Stimulated activated naive B cell treated with anti-CD40 and anti-IgM and Interleukin-4, amounts not matched to agents 10 μg/mL and 1 μg/mL and 100 μg/mL, for 72 hours (primary cell): Measurements from ENCODE around the gene NSMCE3.

Experiments used
- ATAC-seq, 2 donors: fragments of 150-1000 bp; cut with Tn5 transposase; replicated peaks; 2 replicates each; pipeline ENCODE4 v1.10.0; 2021; ENCODE audit warnings: moderate library complexity in 1 of 2
- DNase-seq: peaks from one replicate; pipeline ENCODE4 v3.0.0; 2021
- H3K27ac Mint-ChIP-seq: one replicate; pipeline ENCODE4 v1.8.0; 2022; ENCODE audit warnings: mild to moderate bottlenecking, mixed read lengths
- H3K27me3 Mint-ChIP-seq, 2 donors: one replicate each; pipeline ENCODE4 v1.8.0; 2022; ENCODE audit warnings: mixed read lengths in 2 of 2
- H3K36me3 Mint-ChIP-seq, 2 donors: one replicate each; pipeline ENCODE4 v1.8.0; 2022; ENCODE audit warnings: mixed read lengths in 2 of 2, mild to moderate bottlenecking in 1 of 2
- H3K4me1 Mint-ChIP-seq, 2 donors: one replicate each; pipeline ENCODE4 v1.8.0; 2022; ENCODE audit warnings: mixed read lengths in 2 of 2, mild to moderate bottlenecking in 1 of 2
- H3K4me3 Mint-ChIP-seq, 2 donors: one replicate each; pipeline ENCODE4 v1.8.0; 2022; ENCODE audit warnings: mild to moderate bottlenecking in 2 of 2, mixed read lengths in 2 of 2, moderate library complexity in 1 of 2
- H3K9me3 Mint-ChIP-seq, 2 donors: one replicate each; pipeline ENCODE4 v1.8.0; 2022; ENCODE audit warnings: mixed read lengths in 2 of 2, mild to moderate bottlenecking in 1 of 2

The NSMCE3 gene

DNA sequence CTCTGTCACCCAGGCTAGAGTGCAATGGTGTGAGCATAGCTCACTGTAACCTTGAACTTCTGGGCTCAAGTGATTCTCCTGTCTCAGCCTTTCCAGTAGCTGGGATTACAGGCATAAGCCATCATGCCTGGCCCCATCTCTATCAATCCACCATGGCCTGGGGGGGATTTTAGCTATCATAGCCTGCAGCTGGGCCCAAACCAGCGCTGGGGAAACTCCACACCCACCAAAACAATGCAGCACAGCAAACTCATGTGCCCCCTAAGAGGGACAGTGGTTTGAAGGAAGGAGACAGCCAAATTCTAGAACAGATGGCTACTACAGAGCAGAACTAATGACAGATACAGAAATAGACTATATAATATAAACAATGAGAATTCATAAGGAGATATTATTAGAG, 13.8 kb upstream of the NSMCE3 start:
- Mint-ChIP-seq H3K27me3 (peaks cover 45 to 56% of the 10 kb centered on the region in 2 donors), H3K4me1 (peaks cover 0 to 5% of the 10 kb centered on the region in 2 donors), H3K4me3 (no peak overlapping the region), H3K36me3 (no peaks in the 10 kb centered on the region), H3K27ac (no peak overlapping the region), H3K9me3 (peaks cover 3 to 6% of the 10 kb centered on the region in 2 donors)
- no peak for DNase-seq
- ATAC-seq, result no peak

GRCh38 chr15:29280514-29280913, 10.9 kb upstream of the NSMCE3 start:
- Mint-ChIP-seq H3K4me3 (no peak overlapping the region), H3K27ac (no peak overlapping the region), H3K4me1 (peaks cover 0 to 5% of the 10 kb centered on the region in 2 donors), H3K36me3 (no peaks in the 10 kb centered on the region), H3K27me3 (peaks cover 41 to 61% of the 10 kb centered on the region in 2 donors), H3K9me3 (peaks cover 3 to 6% of the 10 kb centered on the region in 2 donors)
- no peak for ATAC-seq
- DNase-seq, result no peak

GRCh38 chr15:29278436-29279105, 8.9 kb upstream of the NSMCE3 start:
- DNase-seq (no peak), ATAC-seq (no peak)
- no peak overlapping the region for H3K4me3 Mint-ChIP-seq
- peaks cover 3 to 6% of the 10 kb centered on the region in 2 donors for H3K9me3 Mint-ChIP-seq
- peaks cover 23 to 41% of the 10 kb centered on the region in 2 donors for H3K27me3 Mint-ChIP-seq
- H3K4me1 Mint-ChIP-seq, result peaks cover 0 to 5% of the 10 kb centered on the region in 2 donors
- H3K36me3 Mint-ChIP-seq, result no peaks in the 10 kb centered on the region
- no peak overlapping the region for H3K27ac Mint-ChIP-seq

- ATAC-seq (no peak), DNase-seq (no peak)
- H3K4me3 Mint-ChIP-seq, result no peak overlapping the region
- peaks cover 12 to 21% of the 10 kb centered on the region in 2 donors for H3K27me3 Mint-ChIP-seq
- H3K4me1 Mint-ChIP-seq, result no peaks in the 10 kb centered on the region
- no peaks in the 10 kb centered on the region for H3K9me3 Mint-ChIP-seq
- no peaks in the 10 kb centered on the region for H3K36me3 Mint-ChIP-seq
- no peak overlapping the region for H3K27ac Mint-ChIP-seq
Observed at GRCh38 chr15:29276366-29276765, 6.7 kb upstream of the NSMCE3 start.

- H3K4me3 Mint-ChIP-seq, result no peak overlapping the region
- ATAC-seq, result no peak
- no peaks in the 10 kb centered on the region for H3K9me3 Mint-ChIP-seq
- H3K27ac Mint-ChIP-seq, result no peak overlapping the region
- H3K27me3 Mint-ChIP-seq, result peaks cover 12 to 21% of the 10 kb centered on the region in 2 donors
- no peaks in the 10 kb centered on the region for H3K4me1 Mint-ChIP-seq
- no peak for DNase-seq
- H3K36me3 Mint-ChIP-seq, result no peaks in the 10 kb centered on the region
Observed at GRCh38 chr15:29275855-29276254, 6.2 kb upstream of the NSMCE3 start.

- ATAC-seq (no peak), DNase-seq (no peak)
- H3K9me3 Mint-ChIP-seq, result no peaks in the 10 kb centered on the region
- H3K4me3 Mint-ChIP-seq, result no peak overlapping the region
- H3K36me3 Mint-ChIP-seq, result no peaks in the 10 kb centered on the region
- H3K27ac Mint-ChIP-seq, result no peak overlapping the region
- H3K4me1 Mint-ChIP-seq, result no peaks in the 10 kb centered on the region
- peaks cover 6 to 21% of the 10 kb centered on the region in 2 donors for H3K27me3 Mint-ChIP-seq
Observed at GRCh38 chr15:29274946-29275345, 5.3 kb upstream of the NSMCE3 start.

DNA sequence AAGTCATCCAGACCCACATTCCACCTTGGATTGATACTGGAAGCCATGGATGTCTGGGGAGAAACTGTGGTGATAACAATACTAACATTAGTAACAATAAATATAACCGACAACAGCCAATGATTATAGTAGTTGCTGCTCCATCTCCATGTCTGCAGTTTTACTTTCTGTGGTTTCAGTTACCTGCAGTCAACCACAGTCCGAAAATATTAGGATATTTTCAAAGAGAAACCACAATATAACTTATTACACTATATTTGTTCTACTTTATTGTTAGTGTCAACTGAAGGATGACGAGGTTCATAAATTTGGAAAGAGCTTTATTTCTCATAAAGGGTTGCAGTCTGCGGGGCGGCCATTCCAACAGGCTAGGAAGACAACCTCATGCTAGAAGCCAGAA, 2.6 kb upstream of the NSMCE3 start:
- no peak overlapping the region for H3K27ac Mint-ChIP-seq
- no peak for ATAC-seq

DNA sequence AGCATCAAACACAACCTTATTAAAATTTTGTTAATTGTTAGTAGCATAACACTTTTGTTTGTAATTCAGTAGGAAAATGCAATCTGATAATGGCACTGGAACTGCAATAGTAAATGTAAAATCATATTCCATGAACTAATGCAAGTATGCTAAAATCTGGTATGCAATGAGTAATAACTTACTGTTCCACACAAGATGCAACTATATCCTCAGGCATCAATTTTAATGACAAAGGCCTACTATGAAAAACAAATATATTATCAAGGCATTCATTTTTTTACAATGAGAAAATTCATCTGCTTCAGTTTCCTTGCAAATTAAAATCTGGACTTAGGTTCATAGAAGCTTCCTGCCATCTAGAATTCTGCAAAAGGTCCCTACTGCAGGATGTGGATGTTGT, 1.4 kb upstream of the NSMCE3 start:
- no peak for ATAC-seq
- Mint-ChIP-seq H3K27ac (no peak overlapping the region), H3K9me3 (no peaks in the 10 kb centered on the region), H3K27me3 (no peaks in the 10 kb centered on the region), H3K4me3 (no peak overlapping the region), H3K4me1 (peaks cover 13 to 25% of the 10 kb centered on the region in 2 donors), H3K36me3 (peaks cover 1 to 3% of the 10 kb centered on the region in 2 donors)
- no peak for DNase-seq

More for the DNA sequence above, 2.6 kb upstream of the NSMCE3 start:
- DNase-seq, result no peak
- Mint-ChIP-seq H3K9me3 (no peaks in the 10 kb centered on the region), H3K36me3 (peaks cover 0 to 3% of the 10 kb centered on the region in 2 donors), H3K4me1 (peaks cover 6 to 13% of the 10 kb centered on the region in 2 donors), H3K27me3 (peaks cover 6 to 10% of the 10 kb centered on the region in 2 donors), H3K4me3 (no peak overlapping the region)

DNA sequence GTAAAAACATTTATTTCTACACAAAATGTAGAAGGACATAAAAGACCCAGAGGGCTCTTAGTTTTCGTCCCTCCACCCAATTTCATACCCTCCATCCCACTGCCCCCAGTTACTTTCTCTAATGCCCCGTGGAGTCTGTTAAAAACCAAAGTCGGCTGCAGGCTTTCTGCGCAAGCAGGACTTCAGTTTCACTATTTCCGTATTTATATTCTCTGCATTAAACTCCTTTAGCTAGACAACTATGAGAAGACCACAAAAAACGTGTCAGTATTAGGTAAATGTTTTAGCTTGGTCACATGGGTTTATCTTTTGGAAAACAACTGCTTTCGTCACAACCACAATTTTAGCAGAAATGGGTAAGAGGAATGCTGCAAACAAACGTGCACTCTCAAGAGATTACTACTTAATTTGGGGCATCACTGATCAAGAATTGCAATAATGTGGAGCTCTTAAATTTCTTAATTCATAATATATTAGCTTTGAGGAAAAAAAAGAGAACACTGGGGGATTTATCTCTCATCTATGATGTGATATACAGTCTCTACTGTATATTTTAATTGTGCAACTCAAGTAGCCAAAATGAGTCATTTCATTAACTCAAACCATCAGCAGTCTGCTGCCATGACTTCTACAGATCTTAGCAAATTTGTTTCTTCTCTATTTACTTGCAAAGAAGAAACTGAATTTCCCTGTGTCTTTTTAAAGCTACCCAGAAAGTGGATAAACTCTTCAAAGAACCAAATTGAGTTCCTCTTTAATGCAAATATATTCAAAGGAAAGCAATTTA, 740 bp upstream of the NSMCE3 start:
- Mint-ChIP-seq H3K4me1 (peaks cover 16 to 28% of the 10 kb centered on the region in 2 donors), H3K27ac (peak overlapping the region; percentile 97), H3K4me3 (peak overlapping the region; percentile 93 to 97), H3K36me3 (peaks cover 3 to 8% of the 10 kb centered on the region in 2 donors), H3K9me3 (no peaks in the 10 kb centered on the region), H3K27me3 (no peaks in the 10 kb centered on the region)
- DNase-seq, result no peak
- peak; percentile 14 to 17 for ATAC-seq

- peak overlapping the region; percentile 97 to 99 for H3K4me3 Mint-ChIP-seq
- no peaks in the 10 kb centered on the region for H3K27me3 Mint-ChIP-seq
- H3K4me1 Mint-ChIP-seq, result peaks cover 16 to 28% of the 10 kb centered on the region in 2 donors
- H3K36me3 Mint-ChIP-seq, result peaks cover 3 to 8% of the 10 kb centered on the region in 2 donors
- H3K9me3 Mint-ChIP-seq, result no peaks in the 10 kb centered on the region
- ATAC-seq (peak; percentile 33 to 38), DNase-seq (no peak)
- peak overlapping the region; percentile 99 for H3K27ac Mint-ChIP-seq
Observed at GRCh38 chr15:29268706-29269484, 727 bp downstream of the NSMCE3 start.

DNA sequence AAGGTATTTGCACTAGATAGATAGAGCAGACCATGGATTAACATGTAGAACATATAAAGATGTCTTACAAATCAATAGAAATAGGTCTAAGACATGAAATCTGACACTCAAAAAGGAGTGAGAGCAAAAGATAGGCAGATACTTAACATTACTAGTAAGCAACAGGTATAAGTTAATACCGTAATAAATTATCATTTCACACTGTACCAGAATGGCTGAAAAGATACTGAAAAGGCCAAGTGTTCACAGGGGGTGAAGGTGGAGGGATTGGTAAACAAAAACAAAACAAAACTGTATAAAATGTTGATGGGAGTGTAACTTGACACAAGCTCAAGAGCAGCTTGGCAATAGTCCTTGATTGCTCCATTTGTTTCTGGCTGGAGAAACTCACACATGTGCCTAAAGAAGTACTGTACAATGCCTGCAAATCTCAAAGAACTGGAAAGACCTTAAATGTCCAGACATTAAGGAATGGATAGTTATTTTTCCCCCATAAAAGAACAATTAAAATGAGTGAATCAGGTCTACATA, 3.5 kb downstream of the NSMCE3 start:
- no peak for DNase-seq
- H3K27ac Mint-ChIP-seq, result no peak overlapping the region
- no peaks in the 10 kb centered on the region for H3K9me3 Mint-ChIP-seq
- H3K4me3 Mint-ChIP-seq, result no peak overlapping the region
- peaks cover 16 to 28% of the 10 kb centered on the region in 2 donors for H3K4me1 Mint-ChIP-seq
- peaks cover 3 to 8% of the 10 kb centered on the region in 2 donors for H3K36me3 Mint-ChIP-seq
- no peaks in the 10 kb centered on the region for H3K27me3 Mint-ChIP-seq
- no peak for ATAC-seq

- no peaks in the 10 kb centered on the region for H3K9me3 Mint-ChIP-seq
- H3K4me1 Mint-ChIP-seq, result peaks cover 13 to 19% of the 10 kb centered on the region in 2 donors
- ATAC-seq, result no peak
- no peak for DNase-seq
- H3K36me3 Mint-ChIP-seq, result peaks cover 3 to 5% of the 10 kb centered on the region in 2 donors
- no peak overlapping the region for H3K27ac Mint-ChIP-seq
- no peak overlapping the region for H3K4me3 Mint-ChIP-seq
- H3K27me3 Mint-ChIP-seq, result peaks cover 6 to 8% of the 10 kb centered on the region in 2 donors
Observed at GRCh38 chr15:29263289-29263688, 6.3 kb downstream of the NSMCE3 start.

- DNase-seq (no peak), ATAC-seq (no peak)
- no peak overlapping the region for H3K4me3 Mint-ChIP-seq
- H3K36me3 Mint-ChIP-seq, result peaks cover 3 to 5% of the 10 kb centered on the region in 2 donors
- no peak overlapping the region for H3K27ac Mint-ChIP-seq
- peaks cover 13 to 19% of the 10 kb centered on the region in 2 donors for H3K4me1 Mint-ChIP-seq
- H3K27me3 Mint-ChIP-seq, result peaks cover 6 to 8% of the 10 kb centered on the region in 2 donors
- H3K9me3 Mint-ChIP-seq, result no peaks in the 10 kb centered on the region
Observed at GRCh38 chr15:29262738-29263137, 6.9 kb downstream of the NSMCE3 start.

DNA sequence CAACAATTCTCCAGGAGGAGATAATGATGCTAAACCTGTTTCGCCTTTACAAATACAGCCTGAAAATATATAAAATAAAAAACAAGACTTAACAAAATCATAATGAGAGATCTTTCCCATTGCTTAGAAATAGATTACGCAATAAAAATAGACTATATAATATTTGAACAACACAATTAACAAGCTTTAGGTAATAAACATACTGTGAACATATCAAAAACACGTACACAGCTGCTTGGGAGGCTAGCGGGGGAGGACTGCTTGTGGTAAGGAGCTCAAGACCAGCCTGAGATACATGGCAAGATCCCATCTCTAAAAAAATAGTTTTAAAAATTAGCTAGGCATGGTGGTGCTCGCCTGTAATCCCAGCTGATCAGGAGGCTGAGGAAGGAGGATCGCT, 8.7 kb downstream of the NSMCE3 start:
- H3K27me3 Mint-ChIP-seq, result peaks cover 6 to 8% of the 10 kb centered on the region in 2 donors
- no peak for DNase-seq
- no peaks in the 10 kb centered on the region for H3K9me3 Mint-ChIP-seq
- H3K4me3 Mint-ChIP-seq, result no peak overlapping the region
- ATAC-seq, result no peak
- peaks cover 2 to 3% of the 10 kb centered on the region in 2 donors for H3K4me1 Mint-ChIP-seq
- H3K27ac Mint-ChIP-seq, result no peak overlapping the region
- H3K36me3 Mint-ChIP-seq, result peaks cover 1 to 4% of the 10 kb centered on the region in 2 donors
